Activated CD4-positive, alpha-beta T cell treated with anti-CD3 and anti-CD28 coated beads for 48 hours (primary cell): Measurements from ENCODE around the gene EFCAB11.

Source experiments
- DNase-seq: peaks from one replicate; pipeline ENCODE4 v3.0.0-alpha.2; 2020

Gene EFCAB11

GRCh38 chr14:89861630-89862029, 92.9 kb downstream of the EFCAB11 start:
- no peak for DNase-seq

- no peak for DNase-seq
Observed at GRCh38 chr14:89858089-89858488, 96.4 kb downstream of the EFCAB11 start.

GRCh38 chr14:89856871-89857345, 97.6 kb downstream of the EFCAB11 start:
- DNase-seq: no peak

GRCh38 chr14:89855961-89856656, 98.4 kb downstream of the EFCAB11 start:
- no peak for DNase-seq

- no peak for DNase-seq
Observed at GRCh38 chr14:89853936-89854693, 100.4 kb downstream of the EFCAB11 start.

GRCh38 chr14:89851106-89851505, 103.4 kb downstream of the EFCAB11 start:
- DNase-seq: no peak

- no peak for DNase-seq
Observed at GRCh38 chr14:89849931-89850330, 104.6 kb downstream of the EFCAB11 start.

GRCh38 chr14:89848165-89848564, 106.4 kb downstream of the EFCAB11 start:
- no peak for DNase-seq

- DNase-seq: no peak
Observed at GRCh38 chr14:89845346-89845745, 109.2 kb downstream of the EFCAB11 start.

GRCh38 chr14:89844508-89844907, 110.0 kb downstream of the EFCAB11 start:
- DNase-seq: no peak

GRCh38 chr14:89842837-89843236, 111.7 kb downstream of the EFCAB11 start:
- DNase-seq: no peak

GRCh38 chr14:89841851-89842250, 112.7 kb downstream of the EFCAB11 start:
- no peak for DNase-seq

GRCh38 chr14:89836830-89837469, 117.6 kb downstream of the EFCAB11 start:
- no peak for DNase-seq

GRCh38 chr14:89833661-89834060, 120.9 kb downstream of the EFCAB11 start:
- DNase-seq: no peak

GRCh38 chr14:89833120-89833532, 121.4 kb downstream of the EFCAB11 start:
- DNase-seq: no peak

- DNase-seq: no peak
Observed at GRCh38 chr14:89828471-89829165, 125.9 kb downstream of the EFCAB11 start.

- DNase-seq: no peak
Observed at GRCh38 chr14:89827265-89827664, 127.3 kb downstream of the EFCAB11 start.

GRCh38 chr14:89826596-89826995, 127.9 kb downstream of the EFCAB11 start:
- no peak for DNase-seq

GRCh38 chr14:89823743-89824142, 130.8 kb downstream of the EFCAB11 start:
- no peak for DNase-seq

GRCh38 chr14:89814126-89814525, 140.4 kb downstream of the EFCAB11 start:
- no peak for DNase-seq

- no peak for DNase-seq
Observed at GRCh38 chr14:89813617-89814031, 140.9 kb downstream of the EFCAB11 start.

GRCh38 chr14:89811954-89812575, 142.5 kb downstream of the EFCAB11 start:
- DNase-seq: no peak

GRCh38 chr14:89810101-89810500, 144.4 kb downstream of the EFCAB11 start:
- no peak for DNase-seq
